OCI-LY3 (cell line): ENCODE measurements around the gene NRK.
"Not testable (repeated sequence)": the region's sequence is repeated elsewhere in the genome, so short reads cannot be mapped to it uniquely, and the experiment has no call there.

Experiments
- H2AFZ ChIP-seq: fragments of 200-600, 300-600 bp; shearing (Covaris generic); 2 replicates; pipeline ENCODE4 v1.6.0; 2014; ENCODE audit warnings: antibody characterized with exemption, low read depth, low read length
- H3K27ac ChIP-seq: fragments of 200-600, 300-600 bp; sonication (generic); 2 replicates; pipeline ENCODE4 v1.5.1; 2014; ENCODE audit warnings: mild to moderate bottlenecking, low read length, moderate library complexity, mixed read lengths
- H3K27me3 ChIP-seq: fragments of 200-600, 300-600 bp; sonication (generic); 2 replicates; pipeline ENCODE4 v1.6.1; 2014; ENCODE audit warnings: low read depth, low read length, mixed read lengths
- H3K36me3 ChIP-seq: fragments of 200-600, 300-600 bp; sonication (generic); replicated peaks from 2 replicates; pipeline ENCODE3; 2014; ENCODE audit warnings: low read depth, low read length, mixed read lengths
- H3K4me1 ChIP-seq: fragments of 300-600, 200-600 bp; sonication (generic); 2 replicates; pipeline ENCODE4 v1.6.1; 2014; ENCODE audit warnings: low read length, mixed read lengths
- H3K4me2 ChIP-seq: fragments of 200-600, 300-600 bp; sonication (generic); 2 replicates; pipeline ENCODE4 v1.6.1; 2014; ENCODE audit warnings: low read length, mixed read lengths
- H3K4me3 ChIP-seq: fragments of 300-600, 200-600 bp; sonication (generic); 2 replicates; pipeline ENCODE4 v1.5.1; 2014; ENCODE audit warnings: antibody characterized with exemption, mild to moderate bottlenecking, low read length, moderate library complexity
- H3K79me2 ChIP-seq: fragments of 300-600, 200-600 bp; shearing (Covaris generic); 2 replicates; pipeline ENCODE4 v1.6.1; 2014; ENCODE audit warnings: mild to moderate bottlenecking, low read length, mixed read lengths
- H3K9ac ChIP-seq: fragments of 300-600, 200-600 bp; shearing (Covaris generic); 2 replicates; pipeline ENCODE4 v1.6.0; 2014; ENCODE audit warnings: mild to moderate bottlenecking, low read length, moderate library complexity
- H3K9me3 ChIP-seq: fragments of 200-600, 300-600 bp; shearing (Covaris generic); 2 replicates; pipeline ENCODE4 v1.6.1; 2014; ENCODE audit warnings: low read length, mixed read lengths; ENCODE audit not compliant: insufficient read depth
- H4K20me1 ChIP-seq: fragments of 200-600, 300-600 bp; sonication (generic); 2 replicates; pipeline ENCODE4 v1.6.1; 2016; ENCODE audit warnings: low read length, mixed read lengths; ENCODE audit not compliant: insufficient read depth
- CTCF ChIP-seq: fragments of 200-600, 300-600 bp; sonication (generic); IDR thresholded peaks from 2 replicates; pipeline ENCODE4 v1.5.1; 2014; ENCODE audit warnings: antibody characterized with exemption, low read length, low read depth
- EZH2phosphoT487 ChIP-seq: fragments of 200-600 bp; shearing (Covaris generic); IDR thresholded peaks from 2 replicates; pipeline ENCODE4 v1.6.1; 2018; ENCODE audit warnings: antibody characterized with exemption, mixed run types, low read depth

The NRK gene

GRCh38 chrX:105975382-105975781, 153.0 kb downstream of the NRK start:
- H3K4me1 ChIP-seq = no peaks in the 10 kb centered on the region
- no peaks in the 10 kb centered on the region for H3K79me2 ChIP-seq
- H3K4me3 ChIP-seq = no peak overlapping the region
- H3K27ac ChIP-seq = no peak overlapping the region
- H3K9me3 ChIP-seq = no peaks in the 10 kb centered on the region
- no peak overlapping the region for H3K9ac ChIP-seq
- TF ChIP-seq CTCF (peak; percentile 50), EZH2phosphoT487 (no peak)
- no peaks in the 10 kb centered on the region for H3K36me3 ChIP-seq
- no peaks in the 10 kb centered on the region for H4K20me1 ChIP-seq
- no peaks in the 10 kb centered on the region for H3K27me3 ChIP-seq
- H3K4me2 ChIP-seq = no peak overlapping the region
- H2AFZ ChIP-seq = no peak overlapping the region

- Histone ChIP-seq H3K4me1 (no peaks in the 10 kb centered on the region), H3K27ac (no peak overlapping the region), H2AFZ (no peak overlapping the region), H3K9me3 (no peaks in the 10 kb centered on the region), H3K27me3 (no peaks in the 10 kb centered on the region), H4K20me1 (no peaks in the 10 kb centered on the region), H3K4me2 (no peak overlapping the region), H3K9ac (no peak overlapping the region), H3K36me3 (no peaks in the 10 kb centered on the region), H3K4me3 (no peak overlapping the region), H3K79me2 (no peaks in the 10 kb centered on the region)
- TF ChIP-seq CTCF = no peak
- TF ChIP-seq EZH2phosphoT487 = no peak
Measured at GRCh38 chrX:105981772-105982485, 159.6 kb downstream of the NRK start.

- H3K9ac ChIP-seq, H3K27me3 ChIP-seq, H3K4me3 ChIP-seq, H2AFZ ChIP-seq, H3K36me3 ChIP-seq, H3K4me1 ChIP-seq, H3K27ac ChIP-seq, H4K20me1 ChIP-seq, H3K4me2 ChIP-seq, H3K79me2 ChIP-seq, H3K9me3 ChIP-seq: not testable (repeated sequence)
Measured at GRCh38 chrX:105988487-105988886, 166.1 kb downstream of the NRK start.

DNA sequence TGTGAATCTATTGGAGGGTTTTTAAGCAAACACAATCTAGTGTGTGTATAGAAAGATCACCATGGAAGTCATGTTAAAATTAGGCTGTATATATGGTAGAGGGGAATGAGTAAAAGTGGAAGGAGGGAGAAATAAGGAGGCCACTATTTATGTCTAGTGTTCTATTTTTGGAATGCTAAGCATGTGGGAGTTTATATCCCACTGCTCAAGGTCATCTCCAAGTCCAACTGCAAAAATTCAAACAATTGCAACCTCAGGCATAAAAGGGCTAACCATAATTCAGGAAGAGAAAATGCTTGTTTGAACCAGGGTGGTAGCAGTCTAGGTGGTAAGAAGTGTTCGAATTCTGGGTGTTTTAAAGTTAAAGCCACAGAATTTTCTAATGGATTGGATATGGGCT, 177.0 kb downstream of the NRK start:
- Histone ChIP-seq H3K27me3 (no peaks in the 10 kb centered on the region), H3K9ac (no peak overlapping the region), H4K20me1 (no peaks in the 10 kb centered on the region), H3K4me2 (no peak overlapping the region), H2AFZ (no peak overlapping the region), H3K4me3 (no peak overlapping the region), H3K79me2 (no peaks in the 10 kb centered on the region), H3K27ac (no peak overlapping the region), H3K9me3 (no peaks in the 10 kb centered on the region), H3K4me1 (no peaks in the 10 kb centered on the region), H3K36me3 (no peaks in the 10 kb centered on the region)
- TF ChIP-seq CTCF = no peak
- TF ChIP-seq EZH2phosphoT487 = no peak

DNA sequence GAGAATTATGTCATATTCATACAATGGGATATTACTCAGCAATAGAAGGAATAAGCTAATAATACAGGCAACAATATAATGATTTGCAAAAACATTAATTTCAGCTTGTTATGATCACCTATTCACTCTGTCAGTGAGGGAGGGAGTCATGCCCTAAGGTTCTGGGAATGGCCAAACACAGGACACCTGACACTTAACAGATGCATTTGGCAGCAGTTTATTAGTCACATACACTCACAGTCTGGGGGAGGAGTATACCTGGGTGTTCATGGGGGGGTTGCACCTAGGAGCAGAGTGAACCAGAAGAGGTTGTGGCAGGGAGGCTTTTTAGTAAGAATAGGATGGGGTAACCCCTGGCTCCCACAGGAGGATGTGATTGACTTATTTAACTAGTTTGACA, 177.9 kb downstream of the NRK start:
- Histone ChIP-seq H3K9ac (no peak overlapping the region), H3K79me2 (no peaks in the 10 kb centered on the region), H3K4me2 (no peak overlapping the region), H3K4me3 (no peak overlapping the region), H4K20me1 (no peaks in the 10 kb centered on the region), H3K36me3 (no peaks in the 10 kb centered on the region), H3K9me3 (no peaks in the 10 kb centered on the region), H3K27me3 (no peaks in the 10 kb centered on the region), H3K27ac (no peak overlapping the region), H2AFZ (no peak overlapping the region), H3K4me1 (no peaks in the 10 kb centered on the region)
- TF ChIP-seq EZH2phosphoT487 (no peak), CTCF (no peak)

GRCh38 chrX:106000609-106001008, 178.3 kb downstream of the NRK start:
- H3K4me3 ChIP-seq, H3K9me3 ChIP-seq, H3K9ac ChIP-seq, H2AFZ ChIP-seq, H4K20me1 ChIP-seq, H3K27me3 ChIP-seq, H3K36me3 ChIP-seq, H3K4me1 ChIP-seq, H3K4me2 ChIP-seq, H3K27ac ChIP-seq, H3K79me2 ChIP-seq: not testable (repeated sequence)
